Lower lobe of right lung (tissue), 2 donors: ENCODE measurements around the gene PKHD1. TPM values are rescaled to one million over a fixed set of nuclear protein-coding genes. Genes with fewer than 3 reads are reported as not detected.

Experiments used
- ATAC-seq, 2 donors: fragments of 200-7000 bp; cut with Tn5 transposase; one replicate each; pipeline ENCODE4 v1.9.1; 2020 to 2022; ENCODE audit warnings: mild to moderate bottlenecking in 2 of 2, moderate library complexity in 2 of 2
- DNase-seq: peaks from one replicate; pipeline ENCODE4 v3.0.0-alpha.2; 2020
- H3K27ac ChIP-seq: fragments of 200-600 bp; one replicate; pipeline ENCODE4 v1.8.0; 2022
- H3K27me3 ChIP-seq: fragments of 200-600 bp; one replicate; pipeline ENCODE4 v1.8.0; 2022; ENCODE audit warnings: low read depth
- H3K36me3 ChIP-seq: fragments of 200-600 bp; one replicate; pipeline ENCODE4 v1.8.0; 2022; ENCODE audit warnings: mild to moderate bottlenecking
- H3K4me1 ChIP-seq: fragments of 200-600 bp; one replicate; pipeline ENCODE4 v1.8.0; 2022
- H3K4me3 ChIP-seq: fragments of 200-600 bp; one replicate; pipeline ENCODE4 v1.8.0; 2022; ENCODE audit warnings: mild to moderate bottlenecking
- H3K9me3 ChIP-seq: fragments of 200-600 bp; one replicate; pipeline ENCODE4 v1.8.0; 2022
- CTCF ChIP-seq: fragments of 200-600 bp; IDR thresholded peaks from one replicate; pipeline ENCODE4 v1.8.0; 2022; ENCODE audit warnings: antibody characterized with exemption, mild to moderate bottlenecking
- intact Hi-C: fragments of 100-400 bp; cut with DNase I; formaldehyde crosslinking; loops from one replicate; pipeline ENCODE4 v1.11.0; 2022
- total RNA-seq: library from RNA; stranded (reverse); fragmentation: NEBNext Ultra II Directional; extraction: Animal tissue kit (Norgen Biotek cat#: 25700); gene quantifications from one replicate; pipeline ENCODE4 v1.2.1, GENCODE V29; 2021
- donor health status: DM: no; HTN: yes; CAD: no; lungs with severe emphysema.

PKHD1 gene
- total RNA-seq, 1 donor from 2014 or later = 0.09 TPM

GRCh38 chr6:52074716-52075115 lies 12.7 kb downstream of the PKHD1 start:
- no peak overlapping the region for H3K4me3 ChIP-seq
- H3K36me3 ChIP-seq = no peaks in the 10 kb centered on the region
- DNase-seq (no peak), ATAC-seq (no peak)
- TF ChIP-seq CTCF = no peak
- no peak overlapping the region for H3K27ac ChIP-seq
- intact Hi-C loops = no loop called here
- no peaks in the 10 kb centered on the region for H3K27me3 ChIP-seq
- no peaks in the 10 kb centered on the region for H3K9me3 ChIP-seq
- H3K4me1 ChIP-seq = no peaks in the 10 kb centered on the region

GRCh38 chr6:52074155-52074554 lies 13.3 kb downstream of the PKHD1 start:
- no peak for TF ChIP-seq CTCF
- H3K27ac ChIP-seq = no peak overlapping the region
- ATAC-seq (no peak), DNase-seq (no peak)
- no peaks in the 10 kb centered on the region for H3K27me3 ChIP-seq
- no peaks in the 10 kb centered on the region for H3K9me3 ChIP-seq
- H3K36me3 ChIP-seq = no peaks in the 10 kb centered on the region
- no peak overlapping the region for H3K4me3 ChIP-seq
- H3K4me1 ChIP-seq = no peaks in the 10 kb centered on the region
- intact Hi-C loops = no loop called here

GRCh38 chr6:52065621-52066020 lies 21.8 kb downstream of the PKHD1 start:
- intact Hi-C loops = no loop called here
- no peak overlapping the region for H3K4me3 ChIP-seq
- H3K4me1 ChIP-seq = peaks cover 10% of the 10 kb centered on the region
- DNase-seq (no peak), ATAC-seq (no peak)
- no peak overlapping the region for H3K27ac ChIP-seq
- H3K27me3 ChIP-seq = no peaks in the 10 kb centered on the region
- H3K9me3 ChIP-seq = no peaks in the 10 kb centered on the region
- no peak for TF ChIP-seq CTCF
- no peaks in the 10 kb centered on the region for H3K36me3 ChIP-seq

- DNase-seq = no peak
- H3K27me3 ChIP-seq = no peaks in the 10 kb centered on the region
- peaks cover 10% of the 10 kb centered on the region for H3K4me1 ChIP-seq
- H3K9me3 ChIP-seq = no peaks in the 10 kb centered on the region
- intact Hi-C loops = no loop called here
- peak; percentile 48 for TF ChIP-seq CTCF
- H3K27ac ChIP-seq = no peak overlapping the region
- peak; percentile 82 to 83 for ATAC-seq
- no peak overlapping the region for H3K4me3 ChIP-seq
- no peaks in the 10 kb centered on the region for H3K36me3 ChIP-seq
Observed at GRCh38 chr6:52063584-52064344, 23.6 kb downstream of the PKHD1 start.

GRCh38 chr6:52061481-52061880 lies 25.9 kb downstream of the PKHD1 start:
- Histone ChIP-seq H3K27me3 (no peaks in the 10 kb centered on the region), H3K4me1 (peaks cover 10% of the 10 kb centered on the region), H3K4me3 (no peak overlapping the region), H3K27ac (no peak overlapping the region), H3K36me3 (no peaks in the 10 kb centered on the region), H3K9me3 (no peaks in the 10 kb centered on the region)
- ATAC-seq (no peak), DNase-seq (no peak)
- TF ChIP-seq CTCF = no peak
- intact Hi-C loops = no loop called here
